ENCODE data around the gene KIFAP3.
"Not testable (repeated sequence)": the region's sequence is repeated elsewhere in the genome, so short reads cannot be mapped to it uniquely, and the experiment has no call there.

KIFAP3 gene

DNA sequence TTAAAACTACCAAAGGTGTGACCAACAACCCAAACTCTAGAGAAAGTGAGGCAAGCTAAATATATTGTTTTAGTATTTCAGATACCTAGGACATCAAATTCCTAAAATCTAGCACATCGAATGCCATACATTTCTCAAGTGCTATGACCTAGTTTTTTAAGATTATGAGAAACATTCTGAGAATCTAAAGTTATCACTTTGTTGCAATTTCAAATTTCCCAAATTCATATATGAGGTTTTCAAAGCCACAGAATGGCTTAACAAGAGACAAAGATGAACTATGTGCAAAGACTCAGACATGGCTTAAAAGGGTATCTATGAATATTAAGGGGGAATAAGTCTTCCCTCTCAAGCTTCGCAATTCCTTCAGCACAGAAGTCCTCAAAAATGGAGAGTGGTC, 187.6 kb downstream of the KIFAP3 start:
- DNase-seq (ENCODE audit: low read depth): no peak

DNA sequence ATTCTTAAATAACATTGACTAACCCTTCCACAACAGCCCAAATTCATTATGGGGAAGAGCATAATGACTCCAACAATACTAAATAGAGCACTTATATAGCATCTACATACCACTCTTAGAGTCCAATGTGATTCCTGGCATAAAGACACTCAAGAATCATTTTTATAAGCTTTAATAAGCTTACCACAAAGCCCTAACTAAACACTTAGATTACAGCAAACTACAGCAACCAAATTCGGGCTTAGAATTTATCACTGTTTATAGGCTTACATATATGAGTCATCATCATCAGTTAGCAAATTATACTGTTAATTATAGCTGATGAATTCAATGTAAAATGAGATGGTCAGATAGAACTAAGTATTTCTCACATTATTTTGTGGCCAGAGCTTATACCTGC, 188.1 kb downstream of the KIFAP3 start:
- no peak for DNase-seq (ENCODE audit: low read depth)

DNA sequence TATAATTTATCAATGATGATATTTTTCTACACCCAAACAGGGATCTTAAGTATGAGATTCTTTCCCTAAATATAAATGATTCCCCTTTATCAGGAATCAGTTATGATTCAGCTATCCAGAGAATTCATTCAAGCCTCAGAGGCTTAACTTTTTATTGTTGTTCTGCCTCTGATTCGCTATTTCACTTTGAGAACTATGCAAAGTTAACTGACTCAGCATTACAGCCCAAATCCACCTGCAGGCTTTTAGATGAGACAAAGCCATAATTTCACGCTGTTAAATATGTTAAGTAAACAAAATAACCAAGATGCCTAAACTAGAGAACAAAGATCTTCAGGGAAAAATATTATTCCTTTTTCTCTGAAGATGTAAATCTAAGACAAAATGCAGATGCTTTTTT, 189.3 kb downstream of the KIFAP3 start:
- no peak for DNase-seq (ENCODE audit: low read depth)

DNA sequence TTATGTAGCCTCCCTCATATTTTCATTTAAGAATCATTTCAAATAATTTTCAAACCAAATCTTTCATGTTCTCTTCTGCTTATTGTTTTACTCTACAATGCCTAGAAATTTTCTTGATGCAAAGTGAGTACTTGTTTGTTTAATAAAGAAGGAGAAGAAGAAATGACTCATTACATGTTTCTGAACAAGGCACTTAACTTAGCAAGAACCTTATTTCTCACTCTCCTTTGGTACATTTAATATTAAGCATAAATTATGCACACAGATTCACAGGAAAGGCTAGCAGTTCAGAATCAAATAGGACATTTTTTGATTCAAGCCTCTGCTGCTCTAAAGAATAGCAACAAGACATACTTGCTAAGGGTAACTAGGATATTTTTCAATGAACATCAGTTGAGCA, 189.9 kb downstream of the KIFAP3 start:
- no peak for DNase-seq (ENCODE audit: low read depth)

DNA sequence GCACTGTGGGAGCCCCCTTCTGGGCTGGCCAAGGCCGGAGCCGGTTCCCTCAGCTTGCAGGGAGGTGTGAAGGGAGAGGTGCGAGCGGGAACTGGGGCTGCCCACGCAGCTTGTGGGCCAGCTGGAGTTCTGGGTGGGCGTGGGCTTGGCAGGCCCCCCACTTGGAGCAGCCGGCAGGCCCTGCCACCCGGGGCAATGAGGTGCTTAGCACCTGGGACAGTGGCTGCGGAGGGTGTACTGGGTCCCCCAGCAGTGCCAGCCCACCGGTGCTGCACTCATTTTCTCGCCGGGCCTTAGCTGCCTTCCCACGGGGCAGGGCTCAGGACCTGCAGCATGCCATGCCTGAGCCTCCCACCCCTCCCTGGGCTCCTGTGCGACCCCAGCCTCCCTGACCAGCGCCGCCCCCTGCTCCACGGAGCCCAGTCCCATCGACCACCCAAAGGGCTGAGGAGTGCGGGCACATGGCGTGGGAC, 192.4 kb downstream of the KIFAP3 start:
- no peak for DNase-seq (ENCODE audit: low read depth)

DNA sequence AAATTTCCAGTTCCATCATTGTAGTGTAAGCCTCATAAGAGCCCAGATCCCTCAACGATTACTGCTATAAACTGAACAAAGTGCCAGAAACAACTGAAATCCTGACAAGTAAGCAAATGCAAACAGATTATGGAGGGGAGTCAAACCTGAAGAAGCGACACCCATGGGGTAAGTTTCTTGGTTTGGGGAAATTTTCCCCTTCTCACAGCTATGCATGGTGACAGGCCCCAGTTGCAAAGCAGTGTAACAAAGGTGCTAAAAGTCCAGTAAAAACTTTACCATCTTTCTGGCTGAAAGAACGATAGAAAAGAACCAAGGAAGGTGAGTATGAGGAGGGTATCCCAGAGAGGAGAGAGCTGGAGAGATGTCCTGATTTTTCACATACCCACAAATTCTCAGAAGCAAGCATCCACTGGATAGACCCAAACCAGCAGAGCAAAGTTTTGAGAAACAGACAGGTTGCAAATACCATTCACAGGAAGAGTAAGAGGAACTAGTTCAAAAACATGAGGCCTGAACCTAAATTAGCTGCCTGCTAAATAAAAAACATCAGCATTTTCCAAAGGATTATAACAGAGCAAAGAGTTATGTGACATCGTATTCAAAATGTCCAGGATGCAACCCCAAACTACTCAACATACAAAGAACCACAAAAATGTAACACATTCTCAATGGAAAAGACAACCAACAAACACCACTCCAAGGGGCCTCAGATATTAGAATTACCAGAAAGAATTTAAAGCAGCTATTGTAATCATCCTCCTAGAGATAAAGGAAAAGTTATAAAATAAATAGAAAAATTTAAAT, 195.3 kb downstream of the KIFAP3 start:
- DNase-seq (ENCODE audit: low read depth): no peak

DNA sequence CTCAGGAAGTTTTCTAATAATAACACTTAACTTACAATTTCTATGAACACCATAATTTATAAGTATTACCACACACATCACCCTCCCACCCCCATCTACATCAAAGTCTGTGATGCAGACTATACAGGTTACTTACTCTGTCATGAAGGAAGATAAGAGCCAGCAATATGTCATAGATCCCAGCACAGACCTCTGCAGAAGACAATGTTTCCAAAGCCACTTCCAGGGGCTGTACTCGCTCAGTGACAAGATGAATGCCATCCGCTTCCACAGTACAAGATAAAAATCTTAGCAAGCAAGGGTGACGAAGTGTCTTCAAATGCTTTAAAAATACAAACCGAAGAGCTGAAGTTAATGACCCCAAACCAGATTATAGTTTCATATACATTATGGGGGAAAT, 196.0 kb downstream of the KIFAP3 start:
- no peak for DNase-seq (ENCODE audit: low read depth)

DNA sequence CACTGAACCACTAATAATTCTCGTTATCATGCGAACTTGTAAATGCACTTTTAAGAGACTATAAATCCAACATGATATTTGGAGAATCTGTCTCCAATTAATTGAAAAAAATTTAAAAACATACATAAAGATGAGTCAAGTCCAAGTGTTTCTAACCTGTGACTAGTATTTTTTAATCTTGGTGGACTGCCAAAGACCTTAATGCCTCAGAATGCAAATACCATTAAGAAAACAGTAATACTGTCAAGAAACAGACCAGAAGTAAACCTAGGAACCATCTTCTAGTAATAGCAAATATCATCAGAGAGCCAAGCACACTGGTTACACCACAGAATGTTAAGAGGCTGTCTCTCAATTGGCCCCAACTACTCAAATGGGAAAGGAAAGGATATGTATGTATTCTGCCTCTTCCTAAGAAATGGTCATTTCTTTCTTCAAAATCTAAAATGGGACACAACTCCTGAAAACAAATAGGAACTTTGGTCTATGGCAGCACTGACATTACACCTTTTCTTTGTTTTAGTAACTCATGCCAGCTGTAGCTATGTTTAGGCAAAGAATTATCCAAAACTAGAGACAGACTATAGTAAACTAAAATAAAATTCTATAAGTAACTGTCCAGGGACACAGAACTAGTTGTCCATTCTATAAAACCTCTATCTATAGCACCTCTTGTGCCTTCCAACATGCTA, 196.5 kb downstream of the KIFAP3 start:
- no peak for DNase-seq (ENCODE audit: low read depth)

DNA sequence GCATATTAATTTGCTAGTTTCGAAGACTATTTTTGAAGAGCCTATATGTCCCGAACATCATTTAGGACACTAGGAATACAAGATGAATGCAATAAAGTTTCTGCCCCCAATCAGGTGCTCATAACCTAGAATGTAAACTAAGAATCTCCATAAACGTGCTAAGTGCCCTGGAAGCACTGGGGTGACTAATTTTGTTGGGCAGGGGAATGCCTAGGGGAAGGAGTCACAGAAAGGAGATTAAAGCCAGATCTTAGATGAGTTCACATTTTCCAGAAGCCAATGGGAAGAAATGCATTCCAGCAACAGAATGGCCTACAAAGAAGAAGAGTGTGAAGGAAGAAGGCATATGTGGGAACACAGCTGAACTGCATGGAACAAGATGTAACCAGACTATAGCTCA, 200.3 kb downstream of the KIFAP3 start:
- DNase-seq (ENCODE audit: low read depth): no peak

DNA sequence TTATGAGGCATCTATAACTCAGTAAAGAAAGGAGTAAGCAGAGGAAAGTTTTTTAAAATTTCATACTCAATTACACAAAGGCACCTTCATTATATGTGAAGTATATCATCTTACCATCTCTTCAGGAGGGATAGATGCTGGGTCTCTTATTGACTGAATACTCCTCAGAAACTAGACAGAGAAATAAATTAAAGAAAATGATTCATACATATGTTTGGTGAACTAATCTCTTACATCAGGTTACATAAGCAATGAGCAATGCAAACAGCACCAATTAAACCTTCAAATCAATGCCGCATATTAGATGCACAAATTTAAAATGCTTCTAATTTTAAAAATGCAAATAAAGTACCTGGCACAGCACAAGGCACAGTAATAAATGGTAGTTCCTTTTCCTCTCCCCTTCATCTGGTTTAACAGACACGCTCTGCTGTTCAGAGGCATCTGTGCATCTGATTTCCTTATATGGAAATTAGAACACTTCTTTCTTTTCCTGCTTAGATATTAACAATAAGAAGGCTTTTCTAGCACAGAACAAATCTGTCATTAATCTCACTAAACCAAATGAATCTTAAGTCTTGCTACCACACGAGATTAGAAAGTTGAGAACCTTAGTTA, 200.8 kb downstream of the KIFAP3 start:
- no peak for DNase-seq (ENCODE audit: low read depth)

DNA sequence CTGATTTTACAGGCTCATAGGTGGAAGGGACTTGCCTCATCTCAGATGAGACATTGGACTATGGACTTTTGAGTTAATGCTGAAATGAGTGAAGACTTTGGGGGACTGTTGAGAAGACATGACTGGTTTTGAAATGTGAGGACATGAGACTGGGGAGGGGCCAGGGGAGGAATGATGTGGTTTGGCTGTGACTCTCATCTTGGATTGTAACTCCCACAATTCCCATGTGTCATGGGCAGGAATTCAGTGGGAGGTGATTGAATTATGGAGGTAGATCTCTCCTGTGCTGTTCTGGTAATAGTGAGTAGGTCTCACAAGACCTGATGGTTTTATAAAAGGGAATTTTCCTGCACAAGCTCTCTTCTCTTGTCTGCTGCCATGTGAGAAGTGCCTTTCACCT, 201.6 kb downstream of the KIFAP3 start:
- DNase-seq (ENCODE audit: low read depth): no peak

DNA sequence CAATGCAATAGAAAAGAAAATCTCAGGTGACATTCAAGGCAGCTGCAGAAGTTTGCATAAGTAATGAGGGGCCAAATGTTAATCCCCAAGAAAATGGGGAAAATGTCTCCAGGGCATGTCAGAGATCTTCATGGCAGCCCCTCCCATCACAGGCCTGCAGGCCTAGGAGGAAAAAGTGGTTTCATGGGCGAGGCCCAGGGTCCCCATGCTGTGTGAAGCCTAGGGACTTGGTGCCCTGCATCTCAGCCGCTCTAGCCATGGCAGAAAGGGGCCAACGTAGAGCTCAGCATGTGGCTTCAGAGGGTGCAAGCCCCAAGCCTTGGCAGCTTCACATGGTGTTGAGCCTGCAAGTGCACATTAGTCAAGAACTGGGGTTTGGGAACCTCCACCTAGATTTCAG, 202.5 kb downstream of the KIFAP3 start:
- DNase-seq (ENCODE audit: low read depth): not testable (repeated sequence)
